Stimulated activated CD8-positive, alpha-beta memory T cell treated with anti-CD3 and anti-CD28 coated beads, Interleukin-15, amount 100 ng/mL, for 1 hour (primary cell): Measurements from ENCODE around the gene TBL1X.
"Not testable (repeated sequence)": the region's sequence is repeated elsewhere in the genome, so short reads cannot be mapped to it uniquely, and the experiment has no call there.

ENCODE experiments used
- DNase-seq: peaks from one replicate; pipeline ENCODE4 v3.0.0-alpha.2; 2020; ENCODE audit warnings: low read depth

TBL1X gene

DNA sequence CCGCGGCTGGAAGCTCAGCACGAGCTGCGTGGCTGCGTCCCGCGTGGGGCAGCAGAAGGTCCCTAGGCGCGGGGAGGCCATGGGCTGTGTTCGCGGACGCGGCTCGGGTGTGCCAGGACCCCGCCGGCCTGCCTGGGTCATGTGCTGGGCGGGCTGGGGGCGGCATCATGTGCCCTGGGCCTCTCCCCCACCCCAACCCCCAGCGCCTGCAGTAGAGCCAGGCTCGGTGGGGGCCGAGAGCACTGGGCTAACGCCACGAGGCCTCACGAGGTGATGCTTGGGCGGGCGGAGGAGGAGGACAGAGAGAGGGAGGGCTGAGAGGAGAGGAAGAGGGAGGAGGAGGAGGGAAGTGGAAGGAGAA lies 300.9 kb downstream of the TBL1X start, which contains the start of gene GPR143:
TSS of gene GPR143 (minus strand) at position 111 of the 361 bp plus-strand sequence. CDS start at position 81, 30 bp downstream.
- no peak for DNase-seq

DNA sequence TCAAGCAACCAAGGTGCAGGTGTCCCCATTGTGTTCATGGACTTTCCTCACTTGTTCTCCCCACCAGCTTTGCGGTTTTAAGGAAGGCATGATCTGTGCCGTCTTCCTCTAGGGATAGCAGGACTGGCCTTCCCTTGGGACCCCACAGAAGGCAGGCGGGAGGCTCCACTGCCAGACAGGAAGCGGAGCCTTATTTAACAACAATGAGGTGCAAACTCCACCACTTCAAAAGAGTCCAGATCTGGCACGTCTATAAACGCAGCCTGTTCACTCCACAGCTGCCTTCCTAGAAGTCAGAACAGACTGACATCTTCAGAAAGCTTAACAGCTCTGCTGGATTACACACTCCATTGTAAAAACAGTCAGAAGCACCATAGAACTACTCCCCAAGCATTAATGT lies 302.5 kb downstream of the TBL1X start:
- no peak for DNase-seq

DNA sequence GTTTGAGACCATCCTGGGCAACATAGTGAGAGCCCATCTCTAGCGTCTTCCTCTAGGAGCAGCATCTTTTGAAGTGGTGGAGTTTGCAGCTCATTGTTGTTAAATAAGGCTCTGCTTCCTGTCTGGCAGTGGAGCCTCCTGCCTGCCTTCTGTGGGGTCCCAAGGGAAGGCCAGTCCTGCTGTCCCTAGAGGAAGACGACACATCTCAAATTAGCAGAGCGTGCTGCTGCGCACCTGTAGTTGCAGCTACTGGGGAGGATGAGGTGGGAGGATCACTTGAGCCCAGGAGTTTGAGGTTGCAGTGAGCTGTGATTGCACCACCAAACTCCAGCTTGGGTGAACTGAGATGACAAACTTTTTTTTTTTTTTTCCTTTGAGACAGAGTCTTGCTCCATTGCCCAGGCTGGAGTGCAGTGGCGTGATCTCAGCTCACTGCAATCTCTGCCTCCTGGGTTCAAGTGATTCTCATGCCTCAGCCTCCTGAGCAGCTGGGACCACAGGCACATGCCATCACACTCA lies 303.5 kb downstream of the TBL1X start:
- not testable (repeated sequence) for DNase-seq

GRCh38 chrX:9770319-9770718 lies 305.5 kb downstream of the TBL1X start:
- DNase-seq: no peak

DNA sequence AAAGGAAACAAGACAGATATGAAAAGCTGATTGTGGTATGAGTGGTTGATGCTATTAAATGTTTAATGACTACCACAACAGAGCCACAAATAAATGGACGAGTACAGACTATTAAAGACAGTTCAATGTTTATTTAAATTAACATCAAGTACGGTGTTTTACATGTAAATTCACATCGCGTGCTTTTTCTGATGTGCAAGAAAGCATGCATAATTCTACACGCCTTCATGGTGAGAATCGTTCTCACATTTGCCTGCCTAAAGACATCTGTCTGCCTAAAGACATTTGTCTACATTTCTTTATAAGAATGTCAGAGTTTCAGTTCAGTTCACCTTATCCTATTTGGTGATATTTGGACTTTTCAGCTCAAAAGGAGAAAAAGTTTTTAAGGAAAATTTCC lies 308.1 kb downstream of the TBL1X start:
- no peak for DNase-seq

- no peak for DNase-seq
Measured at GRCh38 chrX:9775930-9776329, 311.1 kb downstream of the TBL1X start.

DNA sequence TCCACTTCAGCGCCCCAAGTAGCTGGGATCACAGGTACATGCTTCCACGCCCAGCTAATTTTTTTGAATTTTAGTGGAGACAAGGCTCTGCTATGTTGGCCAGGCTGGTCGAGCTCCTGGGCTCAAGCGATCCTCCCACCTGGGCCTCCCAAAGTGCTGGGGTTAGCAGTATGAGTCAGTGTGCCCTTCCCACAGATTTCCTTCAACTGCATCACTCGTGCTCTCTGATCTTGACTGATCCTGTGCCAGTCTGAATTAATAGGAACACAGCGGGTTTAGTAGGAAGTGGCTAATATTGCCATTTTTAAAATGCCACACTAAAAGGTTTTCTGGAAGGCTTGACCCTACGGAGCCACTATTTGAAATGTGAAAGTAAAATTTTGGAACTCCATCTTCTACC lies 317.1 kb downstream of the TBL1X start:
- DNase-seq: no peak

DNA sequence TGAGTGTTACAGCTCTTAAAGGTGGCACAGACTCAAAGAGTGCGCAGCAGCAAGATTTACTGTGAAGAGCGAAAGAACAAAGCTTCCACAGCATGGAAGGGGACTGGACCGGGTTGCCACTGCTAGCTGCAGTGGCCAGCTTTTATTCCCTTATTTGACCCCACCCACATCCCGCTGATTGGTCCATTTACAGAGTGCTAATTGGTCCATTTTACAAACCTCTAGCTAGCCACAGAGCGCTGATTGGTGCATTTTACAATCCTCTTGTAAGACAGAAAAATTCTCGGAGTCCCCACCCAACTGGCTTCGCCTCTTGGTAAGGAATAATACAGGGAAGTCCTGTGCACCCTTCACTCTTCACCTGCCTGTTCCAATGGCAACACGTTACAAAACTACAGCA lies 319.5 kb downstream of the TBL1X start:
- DNase-seq: no peak

DNA sequence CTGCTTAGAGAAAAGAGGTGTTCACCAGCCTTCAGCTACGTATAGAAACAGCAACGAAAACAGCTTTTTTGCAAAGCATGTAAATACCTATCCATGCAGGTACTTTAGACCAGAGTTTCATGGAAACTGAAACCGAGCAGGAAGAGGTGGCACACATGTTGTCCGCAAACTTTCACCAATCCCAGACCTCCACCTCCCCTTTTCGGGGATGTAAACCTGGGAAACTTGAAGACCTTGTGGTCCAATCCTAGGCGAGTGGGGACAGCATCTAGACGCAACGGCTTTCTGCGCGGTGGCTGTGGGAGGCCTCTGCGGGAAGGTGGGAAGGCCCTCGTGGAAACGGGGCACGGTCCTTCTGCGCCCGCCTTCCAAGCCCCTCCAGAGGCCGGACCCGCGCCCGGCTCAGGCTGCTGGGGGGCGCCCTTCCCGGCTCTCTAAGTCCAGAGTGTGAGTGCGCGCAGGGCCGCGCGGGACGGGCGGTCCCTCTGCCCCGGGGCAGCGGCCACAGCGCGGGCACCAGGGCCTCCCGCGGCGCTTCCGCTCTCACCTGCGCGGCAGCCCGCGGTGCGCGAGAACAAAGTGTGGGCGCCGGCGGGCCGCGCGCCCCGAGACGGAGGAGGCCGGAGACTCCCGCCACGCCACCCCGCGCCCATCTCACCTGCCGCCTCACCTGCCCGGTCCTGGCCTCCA lies 320.5 kb downstream of the TBL1X start:
- no peak for DNase-seq

GRCh38 chrX:9785944-9786797 lies 321.3 kb downstream of the TBL1X start, which contains the start of gene SHROOM2:
Gene SHROOM2, plus strand, starts transcription at chrX:9786429. Its CDS starts 117 bp downstream, at chrX:9786546.
- no peak for DNase-seq

DNA sequence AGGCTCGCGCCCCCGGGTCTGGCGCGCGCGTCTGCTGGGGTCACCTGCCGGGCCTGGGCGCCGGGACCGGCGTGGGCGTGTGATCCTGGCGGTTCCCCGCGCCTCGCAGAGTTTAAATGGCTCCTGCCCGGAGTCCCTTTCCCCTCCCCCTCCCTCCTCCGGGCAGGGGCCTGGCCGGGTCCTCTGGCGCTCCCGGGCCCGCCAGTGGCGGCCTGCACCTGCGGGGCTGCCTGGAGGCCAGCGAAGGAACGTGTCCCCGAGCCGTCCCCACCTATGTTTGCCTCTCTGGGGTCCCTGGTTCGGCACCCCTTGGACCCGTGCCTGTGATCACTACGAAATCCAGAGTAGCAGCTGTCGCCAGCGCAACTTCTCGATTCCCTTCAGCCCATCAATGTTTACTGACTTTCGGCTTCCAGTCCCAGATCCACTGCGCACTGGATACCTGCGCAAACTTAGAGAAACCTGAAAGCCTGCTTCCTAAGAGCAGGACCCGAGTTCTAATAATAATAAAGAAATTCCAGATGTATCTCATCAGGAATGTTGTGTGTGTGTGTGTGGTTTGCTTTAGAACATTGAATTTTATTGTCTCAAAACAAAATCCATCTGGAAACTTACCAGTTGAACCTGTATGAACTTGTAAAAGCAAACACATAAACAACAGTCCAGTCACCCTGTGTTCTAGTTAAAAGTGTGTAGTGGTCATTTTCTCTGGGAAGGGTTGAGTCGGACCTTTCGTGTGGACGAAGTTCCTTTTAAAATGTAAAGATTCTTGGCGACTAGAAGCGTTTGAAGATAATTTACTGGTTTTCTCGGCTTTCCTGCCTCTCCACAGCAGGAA lies 322.2 kb downstream of the TBL1X start:
- no peak for DNase-seq

DNA sequence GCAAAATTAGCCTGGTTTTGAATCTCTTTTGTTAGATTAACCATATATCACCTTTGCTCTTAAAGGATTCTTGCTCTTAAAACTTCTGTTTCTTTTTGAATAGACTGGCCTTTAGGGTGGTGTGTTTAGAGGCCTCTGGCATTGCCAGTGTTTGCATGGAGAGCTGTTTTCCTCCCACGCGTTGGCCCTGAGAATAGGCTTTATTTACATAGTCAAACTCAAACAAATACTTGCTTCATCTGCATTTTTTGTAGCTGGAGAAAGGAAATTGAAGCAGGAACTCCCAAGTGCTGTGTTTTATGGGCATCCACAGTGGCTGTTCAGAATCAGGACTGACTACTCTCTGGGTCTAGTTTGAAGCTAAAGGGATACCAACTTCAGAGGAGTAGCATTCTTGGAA lies 324.1 kb downstream of the TBL1X start:
- DNase-seq: no peak

DNA sequence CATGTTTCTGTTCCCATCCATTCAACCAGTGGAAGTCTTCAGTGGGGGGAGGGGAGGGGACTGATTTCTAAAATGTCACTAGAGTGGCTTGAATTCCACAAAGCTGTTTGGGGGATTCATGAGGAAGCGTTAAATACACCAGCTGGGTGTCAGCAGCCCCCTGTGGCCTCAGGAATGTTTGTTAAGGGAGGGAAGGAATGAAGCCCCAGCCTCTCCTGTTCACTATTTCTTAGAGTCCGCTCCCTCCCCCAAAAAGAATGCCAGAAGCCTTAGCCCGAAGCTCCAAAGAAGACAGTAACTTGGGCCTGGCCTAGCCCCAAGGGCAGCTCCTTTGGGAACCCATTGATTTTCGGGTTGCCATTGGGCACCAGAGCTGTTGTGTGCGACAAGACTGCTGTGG lies 324.7 kb downstream of the TBL1X start:
- DNase-seq: no peak
